RWPE2 (cell line): ENCODE results near the gene SLC12A4.

ENCODE experiments used
- ATAC-seq: fragments of 200-7000 bp; cut with Tn5 transposase; 3 replicates; pipeline ENCODE4 v1.9.1; 2021; ENCODE audit warnings: low read depth
- DNase-seq: peaks from one replicate; pipeline ENCODE4 v3.0.0-alpha.2; 2020; ENCODE audit warnings: low spot score
- H3K27ac ChIP-seq: fragments of 450-650 bp; 2 replicates; pipeline ENCODE4 v1.5.1; 2017; ENCODE audit warnings: mild to moderate bottlenecking; ENCODE audit not compliant: poor library complexity, severe bottlenecking
- H3K27me3 ChIP-seq: fragments of 250-450 bp; sonication (Bioruptor Pico); 2 replicates; pipeline ENCODE4 v1.5.1; 2021; ENCODE audit warnings: mild to moderate bottlenecking, moderate library complexity; ENCODE audit not compliant: insufficient read depth, poor library complexity, severe bottlenecking
- H3K36me3 ChIP-seq: fragments of 250-450 bp; sonication (Bioruptor Pico); 2 replicates; pipeline ENCODE4 v1.5.1; 2020; ENCODE audit warnings: low read depth, mild to moderate bottlenecking, moderate library complexity
- H3K4me1 ChIP-seq: fragments of 250-450 bp; sonication (Bioruptor Pico); 2 replicates; pipeline ENCODE4 v1.5.1; 2021; ENCODE audit warnings: mild to moderate bottlenecking, moderate library complexity; ENCODE audit not compliant: insufficient read depth, poor library complexity, severe bottlenecking
- H3K4me3 ChIP-seq: fragments of 250-450 bp; sonication (Bioruptor Pico); 2 replicates; pipeline ENCODE4 v1.5.1; 2021; ENCODE audit warnings: mild to moderate bottlenecking, moderate library complexity; ENCODE audit not compliant: severe bottlenecking
- H3K9me3 ChIP-seq: fragments of 250-450 bp; sonication (Bioruptor Pico); 2 replicates; pipeline ENCODE4 v1.5.1; 2021; ENCODE audit warnings: mild to moderate bottlenecking, moderate library complexity; ENCODE audit not compliant: severe bottlenecking
- CTCF ChIP-seq: fragments of 450-650 bp; IDR thresholded peaks from one replicate; pipeline ENCODE4 v1.5.1; 2017; ENCODE audit warnings: mild to moderate bottlenecking, moderate library complexity; ENCODE audit not compliant: poor library complexity, severe bottlenecking

Gene SLC12A4

GRCh38 chr16:67924140-67924906 lies 44.1 kb downstream of the SLC12A4 start:
- Histone ChIP-seq H3K27ac (no peak overlapping the region), H3K9me3 (no peaks in the 10 kb centered on the region), H3K36me3 (peaks cover 19% of the 10 kb centered on the region), H3K4me3 (no peak overlapping the region), H3K4me1 (peaks cover 4% of the 10 kb centered on the region), H3K27me3 (no peaks in the 10 kb centered on the region)
- no peak for TF ChIP-seq CTCF
- DNase-seq, result no peak
- no peak for ATAC-seq

- DNase-seq, result no peak
- Histone ChIP-seq H3K4me1 (peaks cover 4% of the 10 kb centered on the region), H3K27me3 (no peaks in the 10 kb centered on the region), H3K9me3 (no peaks in the 10 kb centered on the region), H3K4me3 (no peak overlapping the region), H3K36me3 (peaks cover 11% of the 10 kb centered on the region), H3K27ac (no peak overlapping the region)
- TF ChIP-seq CTCF, result no peak
- ATAC-seq, result no peak
These were observed 44.9 kb downstream of the SLC12A4 start for GRCh38 chr16:67923414-67924116.

GRCh38 chr16:67922740-67923139 lies 45.7 kb downstream of the SLC12A4 start:
- no peaks in the 10 kb centered on the region for H3K9me3 ChIP-seq
- no peak overlapping the region for H3K27ac ChIP-seq
- ATAC-seq, result no peak
- no peak for TF ChIP-seq CTCF
- H3K27me3 ChIP-seq, result no peaks in the 10 kb centered on the region
- peaks cover 4% of the 10 kb centered on the region for H3K4me1 ChIP-seq
- no peak overlapping the region for H3K4me3 ChIP-seq
- no peak for DNase-seq
- H3K36me3 ChIP-seq, result peaks cover 3% of the 10 kb centered on the region

GRCh38 chr16:67922221-67922620 lies 46.2 kb downstream of the SLC12A4 start:
- no peak for ATAC-seq
- Histone ChIP-seq H3K4me3 (no peak overlapping the region), H3K9me3 (no peaks in the 10 kb centered on the region), H3K27ac (no peak overlapping the region), H3K4me1 (peaks cover 10% of the 10 kb centered on the region), H3K36me3 (no peaks in the 10 kb centered on the region), H3K27me3 (no peaks in the 10 kb centered on the region)
- no peak for TF ChIP-seq CTCF
- no peak for DNase-seq

GRCh38 chr16:67919622-67920221 lies 48.7 kb downstream of the SLC12A4 start:
- H3K4me1 ChIP-seq, result peaks cover 6% of the 10 kb centered on the region
- DNase-seq, result no peak
- H3K27ac ChIP-seq, result no peak overlapping the region

More at GRCh38 chr16:67919622-67920221, 48.7 kb downstream of the SLC12A4 start:
- Histone ChIP-seq H3K4me3 (no peak overlapping the region), H3K36me3 (no peaks in the 10 kb centered on the region), H3K9me3 (no peaks in the 10 kb centered on the region), H3K27me3 (no peaks in the 10 kb centered on the region)
- no peak for ATAC-seq
- no peak for TF ChIP-seq CTCF
